Activated T-cell treated with anti-CD3 and anti-CD28 coated beads, Interleukin-2, amount 50 U/mL, for 4 hours (primary cell): ENCODE results near the gene NTF4. TPM values are rescaled to one million over a fixed set of nuclear protein-coding genes. Genes with fewer than 3 reads are reported as not detected.
"Not testable (repeated sequence)": the region's sequence is repeated elsewhere in the genome, so short reads cannot be mapped to it uniquely, and the experiment has no call there.

Experiments used
- ATAC-seq, 2 donors: fragments of 200-7000 bp; cut with Tn5 transposase; one replicate each; pipeline ENCODE4 v1.10.0; 2021
- DNase-seq: peaks from one replicate; pipeline ENCODE4 v3.0.0-alpha.2; 2020
- H3K27me3 Mint-ChIP-seq: one replicate; pipeline ENCODE4 v1.8.0; 2021; ENCODE audit warnings: low read depth, mixed read lengths
- H3K36me3 Mint-ChIP-seq: one replicate; pipeline ENCODE4 v1.8.0; 2022; ENCODE audit warnings: mixed read lengths; ENCODE audit not compliant: insufficient read depth
- H3K4me1 Mint-ChIP-seq: one replicate; pipeline ENCODE4 v1.8.0; 2021; ENCODE audit warnings: low read depth, mixed read lengths
- H3K4me3 Mint-ChIP-seq: one replicate; pipeline ENCODE4 v1.8.0; 2021; ENCODE audit warnings: mild to moderate bottlenecking, moderate library complexity, mixed read lengths
- H3K9me3 Mint-ChIP-seq: one replicate; pipeline ENCODE4 v1.8.0; 2021; ENCODE audit warnings: mixed read lengths
- total RNA-seq, 3 donors: library from RNA; stranded (reverse); gene quantifications; one replicate each; pipeline ENCODE4 v1.2.1, GENCODE V29; 2021

The NTF4 gene
- total RNA-seq, 3 donors from 2014 or later, result not detected

DNA sequence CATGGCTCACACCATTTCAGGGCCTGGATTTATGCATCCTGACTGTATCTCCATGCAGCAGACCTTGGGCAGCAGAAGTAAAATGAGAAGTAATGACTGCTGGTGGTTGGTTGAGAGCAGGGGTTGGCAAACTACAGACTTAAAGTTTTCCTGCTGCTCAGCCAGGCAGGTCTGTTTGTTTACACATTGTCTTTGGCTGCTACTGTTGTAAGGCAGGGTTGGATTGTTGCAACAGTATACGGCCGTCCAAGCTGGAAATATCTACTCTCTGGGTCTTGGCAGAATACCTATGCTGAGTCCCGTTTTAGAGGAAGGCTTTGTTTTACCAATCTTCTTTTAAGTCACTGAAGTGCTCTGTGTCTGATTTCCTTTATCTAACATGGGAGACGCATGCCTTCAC, 34.2 kb upstream of the NTF4 start:
- Mint-ChIP-seq H3K9me3 (no peaks in the 10 kb centered on the region), H3K4me3 (no peak overlapping the region), H3K36me3 (peaks cover 21% of the 10 kb centered on the region), H3K4me1 (peaks cover 9% of the 10 kb centered on the region), H3K27me3 (no peaks in the 10 kb centered on the region)
- DNase-seq (no peak), ATAC-seq (no peak)

DNA sequence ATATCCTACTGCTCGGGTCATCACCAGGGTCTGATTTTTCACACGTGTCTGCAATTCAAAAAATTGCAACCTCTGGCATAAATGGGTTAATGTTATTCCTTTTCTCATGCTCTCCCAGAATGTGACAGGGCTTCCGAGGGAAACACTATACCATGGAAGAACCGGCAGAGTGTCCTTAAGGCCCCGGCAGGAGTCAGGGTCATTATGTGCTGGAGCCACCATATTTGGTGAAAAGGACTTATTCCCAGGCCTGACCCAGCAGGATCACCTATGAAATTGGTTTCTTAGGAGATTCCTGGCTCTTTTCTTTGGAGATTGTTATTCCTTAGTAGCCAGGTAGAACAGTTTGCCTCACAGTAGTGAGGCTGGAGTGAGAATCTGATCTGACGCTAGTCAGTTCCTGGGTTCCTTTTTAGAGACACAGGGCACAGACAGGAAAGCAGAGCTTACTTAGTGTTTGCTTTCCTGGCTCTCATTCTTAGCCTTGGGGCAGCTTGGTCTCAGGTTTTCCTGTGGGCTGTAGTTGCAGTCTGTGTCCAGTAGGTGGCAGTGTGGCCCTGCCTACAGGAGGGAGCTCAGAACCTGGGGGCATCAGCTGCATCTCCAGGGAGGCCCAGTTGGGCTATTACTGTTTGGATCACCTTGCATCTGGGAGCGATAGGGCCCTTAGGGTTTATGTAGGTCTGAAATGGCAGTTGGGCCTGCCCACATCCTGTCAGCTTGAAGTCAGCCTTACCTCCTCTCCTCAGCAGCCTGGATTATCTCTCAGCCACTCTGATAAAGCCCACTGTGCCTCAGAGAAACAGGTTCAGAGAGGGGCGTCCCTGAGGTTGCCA, 33.1 kb upstream of the NTF4 start:
- no peak overlapping the region for H3K4me3 Mint-ChIP-seq

DNA sequence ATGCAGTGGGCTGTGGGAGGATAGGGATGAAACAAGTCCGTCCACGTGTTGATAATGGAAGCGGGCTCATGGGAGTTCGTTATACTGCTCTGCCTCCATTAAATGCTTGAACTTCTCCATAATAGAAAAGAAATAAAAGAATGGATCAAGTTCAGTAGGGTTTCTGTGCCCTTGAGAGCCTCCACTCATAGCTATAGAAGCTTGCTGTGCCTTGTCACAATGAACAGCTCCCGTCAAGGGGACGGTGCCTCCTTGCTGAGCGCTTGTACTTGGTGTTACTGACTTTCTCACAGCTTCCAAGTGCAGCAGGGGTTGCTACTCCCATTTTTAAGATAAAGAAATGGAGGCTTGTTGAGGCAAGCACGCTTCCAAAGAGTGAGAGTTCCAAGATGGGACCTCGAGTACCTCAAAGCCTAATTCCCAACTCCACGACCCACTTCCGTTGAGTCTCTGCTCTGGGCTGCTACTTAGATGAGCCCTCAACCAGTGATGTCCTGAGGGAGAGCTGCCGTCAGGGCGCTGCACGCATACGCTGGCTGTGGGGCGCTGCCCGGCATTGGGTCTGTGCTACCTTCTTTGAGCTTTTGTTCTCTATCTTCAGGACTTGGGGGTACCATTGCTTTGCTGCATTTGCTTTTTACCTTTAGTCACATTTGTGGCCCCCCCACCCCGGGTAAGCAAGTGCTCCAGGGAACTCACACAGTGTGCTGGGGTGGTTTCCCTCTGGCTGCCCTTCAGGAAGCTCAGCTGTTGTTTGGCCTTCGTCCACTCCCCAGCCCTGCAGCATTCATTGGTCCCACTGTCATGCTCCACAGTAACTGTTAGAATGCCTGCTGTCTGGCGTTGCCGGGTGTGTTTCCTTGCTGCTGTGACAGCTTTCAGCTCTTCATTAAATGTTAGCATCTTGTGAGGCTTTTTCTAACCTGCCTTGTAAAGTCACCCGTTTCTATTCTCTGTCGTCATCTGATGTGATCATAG, 30.2 kb upstream of the NTF4 start:
- H3K9me3 Mint-ChIP-seq, result no peaks in the 10 kb centered on the region
- H3K27me3 Mint-ChIP-seq, result no peaks in the 10 kb centered on the region
- H3K4me3 Mint-ChIP-seq, result no peak overlapping the region
- ATAC-seq (no peak), DNase-seq (no peak)
- peaks cover 30% of the 10 kb centered on the region for H3K36me3 Mint-ChIP-seq
- H3K4me1 Mint-ChIP-seq, result peaks cover 17% of the 10 kb centered on the region

More for the DNA sequence above, 33.1 kb upstream of the NTF4 start:
- ATAC-seq, result peak; percentile 80 to 86
- peak; percentile 68 for DNase-seq
- H3K9me3 Mint-ChIP-seq, result no peaks in the 10 kb centered on the region
- H3K27me3 Mint-ChIP-seq, result no peaks in the 10 kb centered on the region
- H3K4me1 Mint-ChIP-seq, result peaks cover 9% of the 10 kb centered on the region
- peaks cover 24% of the 10 kb centered on the region for H3K36me3 Mint-ChIP-seq

DNA sequence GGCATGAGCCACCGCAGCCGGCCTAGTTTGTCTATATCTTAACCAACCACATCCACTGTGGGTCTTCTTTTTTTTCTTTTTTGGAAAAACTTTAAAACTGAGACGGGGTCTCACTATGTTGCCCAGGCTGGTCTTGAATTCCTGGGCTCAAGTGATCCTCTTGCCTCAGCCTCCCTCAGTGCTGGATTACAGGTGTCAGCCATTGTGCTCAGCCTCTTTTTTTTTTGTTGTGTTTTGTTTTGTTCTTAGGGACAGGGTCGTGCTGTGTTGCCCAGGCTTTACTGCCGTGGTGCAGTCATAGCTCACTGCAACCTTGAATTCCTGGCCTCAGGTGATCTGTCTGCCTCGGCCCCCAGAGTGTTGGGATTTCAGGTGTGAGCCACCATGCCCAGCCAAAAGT, 28.1 kb upstream of the NTF4 start:
- ATAC-seq, result no peak
- peaks cover 23% of the 10 kb centered on the region for H3K4me1 Mint-ChIP-seq
- DNase-seq, result no peak
- H3K27me3 Mint-ChIP-seq, result no peaks in the 10 kb centered on the region
- no peaks in the 10 kb centered on the region for H3K9me3 Mint-ChIP-seq
- H3K4me3 Mint-ChIP-seq, result no peak overlapping the region
- peaks cover 30% of the 10 kb centered on the region for H3K36me3 Mint-ChIP-seq

DNA sequence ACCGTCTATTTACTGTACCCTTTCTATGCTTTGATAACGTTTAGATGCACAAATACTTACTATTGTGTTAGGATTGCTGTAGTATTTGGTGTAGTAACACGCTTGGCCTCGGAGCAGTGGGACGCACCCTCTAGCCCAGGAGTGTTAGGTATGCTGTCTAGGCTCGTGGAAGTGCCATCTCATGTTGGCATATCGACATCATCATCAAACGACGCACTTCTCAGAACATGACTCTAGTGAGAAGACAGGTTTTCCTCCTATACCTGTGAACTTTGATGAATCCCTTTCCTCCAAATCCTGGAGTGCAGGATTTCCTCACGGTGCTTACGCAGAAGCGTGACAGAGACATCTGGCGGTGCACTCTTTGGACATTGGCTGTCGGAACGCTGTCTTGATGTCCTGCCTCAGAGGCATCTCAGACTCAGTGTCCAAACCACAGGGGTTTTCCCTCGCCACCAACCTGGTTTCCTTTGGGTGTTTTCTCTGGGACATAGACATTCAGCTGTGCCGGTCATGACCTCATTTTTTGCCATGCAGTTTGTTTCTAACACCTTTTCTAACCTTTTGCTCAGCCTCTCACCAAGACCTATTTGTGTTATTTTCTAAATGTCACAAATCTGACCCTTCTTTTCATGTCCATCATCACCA, 26.9 kb upstream of the NTF4 start:
- Mint-ChIP-seq H3K27me3 (no peaks in the 10 kb centered on the region), H3K36me3 (peaks cover 38% of the 10 kb centered on the region), H3K4me1 (peaks cover 31% of the 10 kb centered on the region), H3K4me3 (no peak overlapping the region), H3K9me3 (no peaks in the 10 kb centered on the region)
- DNase-seq, result no peak
- no peak for ATAC-seq

DNA sequence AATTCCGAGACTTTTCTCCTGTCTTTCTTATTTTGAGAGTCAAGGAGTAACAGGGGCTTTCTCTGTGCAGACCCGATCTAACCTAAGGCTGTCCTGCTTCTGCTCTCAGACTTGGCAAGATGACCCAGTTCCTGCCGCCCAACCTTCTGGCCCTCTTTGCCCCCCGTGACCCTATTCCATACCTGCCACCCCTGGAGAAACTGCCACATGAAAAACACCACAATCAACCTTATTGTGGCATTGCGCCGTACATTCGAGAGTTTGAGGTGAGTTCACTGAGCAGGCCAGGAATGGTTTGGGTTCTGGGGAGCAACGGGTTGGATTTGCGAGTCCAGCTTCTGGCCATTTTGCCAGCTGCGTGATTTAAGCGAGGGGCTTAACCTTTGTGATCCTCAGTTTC, 21.7 kb upstream of the NTF4 start:
- DNase-seq, result no peak
- H3K36me3 Mint-ChIP-seq, result peaks cover 25% of the 10 kb centered on the region

DNA sequence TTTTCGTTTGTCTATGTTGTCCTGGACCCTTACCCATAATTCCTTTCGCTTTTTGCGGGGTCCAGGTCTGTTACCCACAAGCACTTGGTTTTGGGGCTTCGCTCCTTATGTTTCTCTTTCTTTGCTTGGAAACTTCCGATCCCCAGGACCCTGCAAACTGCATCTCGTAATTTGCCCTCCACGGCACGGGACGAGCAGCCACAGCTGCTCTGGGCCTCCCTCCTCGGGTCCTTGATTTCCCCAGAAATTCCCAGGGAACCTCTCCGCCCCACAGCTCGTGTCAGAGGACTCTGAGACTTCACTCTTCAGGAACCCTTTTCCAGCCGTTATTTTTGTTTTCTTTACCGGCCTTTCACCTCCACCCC, 21.2 kb upstream of the NTF4 start:
- Mint-ChIP-seq H3K27me3 (peaks cover 2% of the 10 kb centered on the region), H3K36me3 (peaks cover 24% of the 10 kb centered on the region), H3K4me1 (peaks cover 32% of the 10 kb centered on the region), H3K9me3 (no peaks in the 10 kb centered on the region), H3K4me3 (peak overlapping the region; percentile 99)
- DNase-seq, result no peak
- no peak for ATAC-seq

More for the DNA sequence above, 21.7 kb upstream of the NTF4 start:
- H3K27me3 Mint-ChIP-seq, result peaks cover 2% of the 10 kb centered on the region
- no peaks in the 10 kb centered on the region for H3K9me3 Mint-ChIP-seq
- H3K4me1 Mint-ChIP-seq, result peaks cover 33% of the 10 kb centered on the region
- ATAC-seq, result no peak
- H3K4me3 Mint-ChIP-seq, result peak overlapping the region; percentile 99

DNA sequence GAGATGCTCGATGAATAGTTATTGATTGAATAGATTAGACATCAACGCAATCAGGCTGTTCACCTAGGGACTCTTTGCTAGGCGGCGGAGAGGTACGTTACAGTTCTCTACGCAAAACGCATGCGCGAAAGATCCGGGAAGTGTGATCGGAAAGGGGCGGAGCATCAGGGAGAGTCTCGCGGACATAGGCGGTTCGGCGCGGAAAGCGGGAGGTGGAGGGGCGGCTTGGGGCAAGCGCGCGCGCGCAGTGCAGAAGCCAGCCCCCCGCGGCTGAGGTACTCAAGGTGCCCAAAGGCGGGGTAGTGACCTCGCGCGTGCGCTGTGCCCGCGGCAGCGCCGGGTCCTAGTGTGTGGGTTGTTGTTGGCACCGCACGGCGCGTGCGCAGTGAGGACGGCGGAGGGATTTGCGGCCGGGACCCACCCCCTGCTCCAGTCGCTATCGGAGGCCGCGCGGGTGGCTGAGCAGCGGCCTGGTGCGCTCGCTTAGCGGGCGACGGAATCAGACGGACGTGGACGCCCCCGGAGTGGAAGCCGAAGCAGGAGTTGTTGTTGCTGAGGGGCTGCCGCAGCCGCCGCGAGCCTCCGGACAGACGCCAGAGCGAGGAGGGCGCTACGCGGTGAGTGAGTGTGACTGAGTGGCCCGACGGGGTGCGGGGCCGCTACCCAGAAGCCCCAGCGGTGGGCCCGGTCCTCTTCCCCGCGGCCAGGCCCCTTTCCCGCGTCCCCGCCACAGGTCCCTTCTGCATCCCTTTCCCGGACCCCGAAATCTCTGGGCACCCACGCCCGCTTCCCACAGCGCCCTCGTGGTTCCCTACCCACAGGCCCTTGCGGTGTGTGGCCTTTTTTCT, 20.6 kb upstream of the NTF4 start, which contains the start of gene SNRNP70:
Gene SNRNP70, plus strand, starts transcription at position 432 of the 848 bp plus-strand sequence. CDS start 964 bp downstream, outside the sequence.
- H3K4me3 Mint-ChIP-seq, result peak within 1 kb of the TSS; percentile 99
- peaks cover 3% of the 10 kb centered on the region for H3K27me3 Mint-ChIP-seq
- H3K9me3 Mint-ChIP-seq, result no peaks in the 10 kb centered on the region
- peaks cover 22% of the 10 kb centered on the region for H3K36me3 Mint-ChIP-seq
- peaks cover 30% of the 10 kb centered on the region for H3K4me1 Mint-ChIP-seq
- ATAC-seq, result peak; percentile 95 to 97
- DNase-seq, result peak; percentile 98

DNA sequence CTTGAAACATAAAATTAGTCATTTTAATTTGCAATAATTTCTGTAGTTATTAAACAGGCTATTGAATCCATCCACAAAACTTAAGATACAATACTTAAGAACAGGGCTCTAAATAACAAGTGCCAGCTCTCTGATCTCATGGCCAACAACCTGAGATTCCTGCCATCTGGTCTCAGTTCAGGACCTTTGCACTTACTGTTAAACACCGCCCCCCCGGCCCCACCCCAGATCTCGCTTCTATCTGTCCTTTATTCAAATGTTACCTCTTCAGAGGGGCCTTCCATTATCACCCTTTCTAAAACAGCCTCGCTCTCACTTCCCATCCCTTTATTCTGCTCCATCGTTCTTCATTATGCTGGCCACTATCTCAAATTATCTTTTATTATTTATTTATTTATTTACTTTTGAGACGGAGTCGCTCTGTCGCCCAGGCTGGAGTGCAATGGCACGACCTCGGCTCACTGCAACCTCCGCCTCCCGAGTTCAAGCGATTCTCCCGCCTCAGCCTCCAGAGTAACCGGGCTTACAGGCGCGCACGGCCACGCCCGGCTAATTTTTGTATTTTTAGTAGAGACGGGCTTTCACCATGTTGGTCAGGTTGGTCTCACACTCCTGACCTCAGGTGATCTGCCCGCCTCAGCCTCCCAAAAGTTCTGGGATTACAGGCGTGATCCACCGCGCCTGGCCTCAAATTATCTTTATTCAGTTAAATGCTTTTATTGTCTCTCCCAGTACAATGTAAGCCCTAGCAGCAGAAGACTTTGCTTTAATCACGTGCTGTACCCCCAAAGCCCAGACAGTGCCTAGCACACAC, 19.8 kb upstream of the NTF4 start:
- ATAC-seq (no peak), DNase-seq (no peak)
- Mint-ChIP-seq H3K36me3 (peaks cover 20% of the 10 kb centered on the region), H3K4me1 (peaks cover 28% of the 10 kb centered on the region), H3K27me3 (peaks cover 5% of the 10 kb centered on the region), H3K4me3 (peak overlapping the region; percentile 99), H3K9me3 (no peaks in the 10 kb centered on the region)

DNA sequence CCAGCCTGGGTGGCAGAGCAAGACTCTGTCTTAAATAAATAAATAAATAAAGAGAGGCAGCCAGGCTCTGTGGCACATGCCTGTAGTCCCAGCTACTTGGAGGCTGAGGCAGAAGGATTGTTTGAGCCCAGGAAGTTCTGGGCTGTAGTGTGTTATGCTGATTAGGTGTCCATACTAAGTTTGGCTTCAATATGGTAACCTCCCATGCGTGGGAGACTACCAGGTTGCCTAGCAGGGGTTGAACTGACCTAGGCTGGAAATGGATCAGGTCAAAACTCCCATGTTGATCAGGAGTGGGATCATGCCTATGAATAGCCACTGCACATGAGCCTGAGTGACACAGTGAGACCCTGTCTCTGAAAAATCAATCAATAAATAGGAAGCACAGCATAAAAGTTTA, 16.7 kb upstream of the NTF4 start:
- no peak for ATAC-seq
- Mint-ChIP-seq H3K9me3 (no peaks in the 10 kb centered on the region), H3K4me1 (peaks cover 10% of the 10 kb centered on the region), H3K36me3 (peaks cover 5% of the 10 kb centered on the region), H3K27me3 (peaks cover 16% of the 10 kb centered on the region), H3K4me3 (no peak overlapping the region)
- DNase-seq, result no peak

DNA sequence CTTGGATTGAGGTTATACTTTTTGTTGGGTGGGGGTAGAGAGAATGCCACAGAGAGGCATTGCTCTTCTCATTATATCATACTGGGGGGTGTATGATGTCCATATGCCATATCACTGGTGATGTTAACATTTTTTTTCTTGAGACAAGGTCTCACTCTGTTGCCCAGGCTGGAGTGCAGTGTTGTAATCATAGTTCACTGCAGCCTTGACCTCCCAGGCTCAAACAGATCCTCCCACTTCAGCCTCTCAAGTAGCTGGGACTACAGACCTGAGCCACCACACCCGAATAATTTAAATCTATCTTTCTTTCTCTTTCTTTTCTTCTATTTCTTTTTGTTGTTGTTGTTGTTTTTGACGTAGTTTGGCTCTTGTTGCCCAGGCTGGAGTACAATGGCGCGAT, 15.8 kb upstream of the NTF4 start:
- Mint-ChIP-seq H3K4me1 (peaks cover 6% of the 10 kb centered on the region), H3K9me3 (no peaks in the 10 kb centered on the region), H3K4me3 (no peak overlapping the region), H3K27me3 (peaks cover 25% of the 10 kb centered on the region), H3K36me3 (no peaks in the 10 kb centered on the region)
- no peak for DNase-seq
- no peak for ATAC-seq

DNA sequence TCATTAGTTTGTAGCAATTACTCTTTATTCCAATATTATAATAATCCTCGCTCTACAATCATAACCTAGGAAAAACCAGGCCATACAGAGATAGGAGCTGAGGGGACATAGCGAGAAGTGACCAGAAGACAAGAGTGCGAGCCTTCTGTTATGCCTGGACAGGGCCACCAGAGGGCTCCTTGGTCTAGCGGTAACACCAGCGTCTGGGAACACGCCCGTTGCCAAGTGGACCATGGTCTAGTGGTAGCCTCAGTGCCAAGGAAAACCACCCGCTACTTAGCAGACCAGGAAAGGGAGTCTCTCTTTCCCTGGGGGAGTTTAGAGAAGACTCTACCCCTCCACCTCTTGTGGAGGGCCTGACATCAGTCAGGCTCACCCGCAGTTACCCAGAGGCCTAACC, 10.3 kb upstream of the NTF4 start:
- not testable (repeated sequence) for H3K36me3 Mint-ChIP-seq, DNase-seq, H3K4me3 Mint-ChIP-seq, ATAC-seq, H3K9me3 Mint-ChIP-seq
- Mint-ChIP-seq H3K27me3 (peaks cover 59% of the 10 kb centered on the region), H3K4me1 (peaks cover 11% of the 10 kb centered on the region)
